Nephron (organoid): ENCODE results near the gene ARAP1.

Experiments used
- H3K27ac Mint-ChIP-seq, 3 experiments: 2 replicates each; pipeline ENCODE4 v1.8.0; 2020; ENCODE audit warnings: mixed read lengths in 3 of 3, mild to moderate bottlenecking in 2 of 3, moderate library complexity in 1 of 3
- H3K27me3 Mint-ChIP-seq: 2 replicates; pipeline ENCODE4 v1.8.0; 2021; ENCODE audit warnings: low read depth, mild to moderate bottlenecking, moderate library complexity, mixed read lengths
- H3K36me3 Mint-ChIP-seq: 2 replicates; pipeline ENCODE4 v1.8.0; 2020; ENCODE audit warnings: low read depth, mixed read lengths
- H3K4me1 Mint-ChIP-seq: 2 replicates; pipeline ENCODE4 v1.8.0; 2020; ENCODE audit warnings: mixed read lengths
- H3K4me3 Mint-ChIP-seq, 3 experiments: 2 replicates each; pipeline ENCODE4 v1.8.0; 2020; ENCODE audit warnings: mild to moderate bottlenecking in 3 of 3, mixed read lengths in 3 of 3, moderate library complexity in 2 of 3
- H3K9me3 Mint-ChIP-seq: 2 replicates; pipeline ENCODE4 v1.8.0; 2020; ENCODE audit warnings: mixed read lengths
- TF ChIP-seq, protein P1 (sequence below), 3 experiments: fragments of 200-600 bp; sonication (generic); IDR thresholded peaks; one replicate each; pipeline ENCODE4 v1.5.0; 2021; ENCODE audit warnings: antibody characterized with exemption in 3 of 3; ENCODE audit not compliant: unreplicated experiment in 3 of 3

ARAP1 gene

GRCh38 chr11:72665911-72666472 lies 86.2 kb downstream of the ARAP1 start:
- TF ChIP-seq, protein P1, sequence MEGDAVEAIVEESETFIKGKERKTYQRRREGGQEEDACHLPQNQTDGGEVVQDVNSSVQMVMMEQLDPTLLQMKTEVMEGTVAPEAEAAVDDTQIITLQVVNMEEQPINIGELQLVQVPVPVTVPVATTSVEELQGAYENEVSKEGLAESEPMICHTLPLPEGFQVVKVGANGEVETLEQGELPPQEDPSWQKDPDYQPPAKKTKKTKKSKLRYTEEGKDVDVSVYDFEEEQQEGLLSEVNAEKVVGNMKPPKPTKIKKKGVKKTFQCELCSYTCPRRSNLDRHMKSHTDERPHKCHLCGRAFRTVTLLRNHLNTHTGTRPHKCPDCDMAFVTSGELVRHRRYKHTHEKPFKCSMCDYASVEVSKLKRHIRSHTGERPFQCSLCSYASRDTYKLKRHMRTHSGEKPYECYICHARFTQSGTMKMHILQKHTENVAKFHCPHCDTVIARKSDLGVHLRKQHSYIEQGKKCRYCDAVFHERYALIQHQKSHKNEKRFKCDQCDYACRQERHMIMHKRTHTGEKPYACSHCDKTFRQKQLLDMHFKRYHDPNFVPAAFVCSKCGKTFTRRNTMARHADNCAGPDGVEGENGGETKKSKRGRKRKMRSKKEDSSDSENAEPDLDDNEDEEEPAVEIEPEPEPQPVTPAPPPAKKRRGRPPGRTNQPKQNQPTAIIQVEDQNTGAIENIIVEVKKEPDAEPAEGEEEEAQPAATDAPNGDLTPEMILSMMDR (IDR thresholded peaks at IDR 0.05; ENCODE audit: unreplicated experiment in 3 of 3): no peak
- H3K27me3 Mint-ChIP-seq: peaks cover 33% of the 10 kb centered on the region
- H3K4me3 Mint-ChIP-seq: no peak overlapping the region
- no peaks in the 10 kb centered on the region for H3K4me1 Mint-ChIP-seq
- no peaks in the 10 kb centered on the region for H3K9me3 Mint-ChIP-seq
- H3K36me3 Mint-ChIP-seq: no peaks in the 10 kb centered on the region
- H3K27ac Mint-ChIP-seq: no peak overlapping the region

DNA sequence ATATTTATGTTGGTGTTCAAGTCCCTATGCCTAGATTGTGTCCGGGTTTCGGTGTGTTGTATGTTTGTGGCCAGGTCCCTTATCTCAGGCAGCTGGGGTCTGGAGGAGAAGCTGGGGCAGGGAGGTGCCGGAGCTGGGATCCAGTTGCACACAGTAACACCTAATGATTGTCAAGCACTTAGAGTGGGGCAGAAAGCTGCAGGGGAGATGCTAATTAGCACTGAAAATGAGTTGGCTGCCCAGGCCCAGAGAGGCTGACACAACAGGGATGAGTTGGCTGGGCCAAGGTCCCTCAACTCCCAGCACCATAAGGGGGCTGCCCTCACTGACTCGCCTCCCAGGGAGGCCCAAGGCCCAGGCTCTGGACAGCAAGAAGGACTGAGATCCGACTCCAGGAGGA lies 90.2 kb downstream of the ARAP1 start:
- TF ChIP-seq, protein P1 (IDR thresholded peaks at IDR 0.05; ENCODE audit: unreplicated experiment in 3 of 3): no peak
- Mint-ChIP-seq H3K4me3 (no peak overlapping the region), H3K27ac (no peak overlapping the region), H3K27me3 (peaks cover 46% of the 10 kb centered on the region), H3K4me1 (peaks cover under 1% of the 10 kb centered on the region), H3K36me3 (no peaks in the 10 kb centered on the region), H3K9me3 (no peaks in the 10 kb centered on the region)

GRCh38 chr11:72661486-72661885 lies 90.7 kb downstream of the ARAP1 start:
- TF ChIP-seq, protein P1 (IDR thresholded peaks at IDR 0.05; ENCODE audit: unreplicated experiment in 3 of 3): no peak
- Mint-ChIP-seq H3K4me1 (peaks cover 6% of the 10 kb centered on the region), H3K27ac (no peak overlapping the region), H3K9me3 (no peaks in the 10 kb centered on the region), H3K4me3 (no peak overlapping the region), H3K27me3 (peaks cover 46% of the 10 kb centered on the region), H3K36me3 (no peaks in the 10 kb centered on the region)

DNA sequence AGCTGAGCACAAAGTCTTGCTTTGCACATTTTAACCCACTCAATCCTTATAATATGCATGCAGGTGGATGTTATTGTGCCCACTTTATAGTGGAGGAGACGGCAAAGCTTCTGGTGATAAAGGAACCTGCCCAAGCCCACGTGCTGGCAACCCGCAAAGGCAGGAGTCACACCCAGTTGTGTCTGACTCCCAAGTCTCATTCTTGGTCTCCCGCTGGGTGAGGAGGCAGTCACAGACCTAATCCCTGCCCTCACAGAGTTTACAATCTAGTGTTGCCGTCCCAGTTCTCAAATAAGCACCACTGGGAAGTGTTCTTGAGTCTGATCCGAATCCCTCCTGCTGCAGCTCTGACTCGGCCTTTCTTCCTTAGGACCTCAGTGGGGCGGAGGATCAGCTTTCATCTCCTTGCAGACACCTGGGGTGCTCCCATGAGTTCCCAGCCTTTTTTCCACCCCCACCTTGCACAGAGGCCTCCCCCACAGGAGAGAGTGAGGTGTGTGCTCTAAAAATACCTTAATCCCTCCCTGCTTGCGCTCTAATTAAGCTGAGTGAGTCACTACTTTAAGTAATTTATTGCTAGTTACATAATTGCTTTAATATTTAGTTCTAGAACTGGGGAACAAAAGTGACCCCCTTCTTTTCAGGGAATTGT lies 93.1 kb downstream of the ARAP1 start:
- peaks cover 35% of the 10 kb centered on the region for H3K27me3 Mint-ChIP-seq
- H3K27ac Mint-ChIP-seq: no peak overlapping the region
- TF ChIP-seq, protein P1 (IDR thresholded peaks at IDR 0.05; ENCODE audit: unreplicated experiment in 3 of 3): no peak
- no peaks in the 10 kb centered on the region for H3K36me3 Mint-ChIP-seq
- no peak overlapping the region for H3K4me3 Mint-ChIP-seq
- no peaks in the 10 kb centered on the region for H3K9me3 Mint-ChIP-seq
- H3K4me1 Mint-ChIP-seq: peaks cover 14% of the 10 kb centered on the region

GRCh38 chr11:72657411-72658100 lies 94.7 kb downstream of the ARAP1 start:
- no peak overlapping the region for H3K27ac Mint-ChIP-seq
- peaks cover 20% of the 10 kb centered on the region for H3K4me1 Mint-ChIP-seq
- H3K27me3 Mint-ChIP-seq: peaks cover 33% of the 10 kb centered on the region
- TF ChIP-seq, protein P1 (IDR thresholded peaks at IDR 0.05; ENCODE audit: unreplicated experiment in 3 of 3): no peak
- H3K36me3 Mint-ChIP-seq: no peaks in the 10 kb centered on the region
- no peak overlapping the region for H3K4me3 Mint-ChIP-seq
- no peaks in the 10 kb centered on the region for H3K9me3 Mint-ChIP-seq
